Loucy (cell line): ENCODE measurements around the gene IPO5.

Experiments used
- EZH2phosphoT487 ChIP-seq: fragments of 200-600 bp; IDR thresholded peaks from 2 replicates; pipeline ENCODE4 v1.6.1; 2018; ENCODE audit warnings: antibody characterized with exemption, mild to moderate bottlenecking, moderate library complexity, borderline replicate concordance
- TF ChIP-seq, protein P1 (sequence below): fragments of 200-600 bp; sonication (generic); conservative IDR thresholded peaks from 2 replicates; pipeline ENCODE4 v1.5.1; 2014; ENCODE audit warnings: mild to moderate bottlenecking, antibody characterized with exemption, low read length

DNA sequence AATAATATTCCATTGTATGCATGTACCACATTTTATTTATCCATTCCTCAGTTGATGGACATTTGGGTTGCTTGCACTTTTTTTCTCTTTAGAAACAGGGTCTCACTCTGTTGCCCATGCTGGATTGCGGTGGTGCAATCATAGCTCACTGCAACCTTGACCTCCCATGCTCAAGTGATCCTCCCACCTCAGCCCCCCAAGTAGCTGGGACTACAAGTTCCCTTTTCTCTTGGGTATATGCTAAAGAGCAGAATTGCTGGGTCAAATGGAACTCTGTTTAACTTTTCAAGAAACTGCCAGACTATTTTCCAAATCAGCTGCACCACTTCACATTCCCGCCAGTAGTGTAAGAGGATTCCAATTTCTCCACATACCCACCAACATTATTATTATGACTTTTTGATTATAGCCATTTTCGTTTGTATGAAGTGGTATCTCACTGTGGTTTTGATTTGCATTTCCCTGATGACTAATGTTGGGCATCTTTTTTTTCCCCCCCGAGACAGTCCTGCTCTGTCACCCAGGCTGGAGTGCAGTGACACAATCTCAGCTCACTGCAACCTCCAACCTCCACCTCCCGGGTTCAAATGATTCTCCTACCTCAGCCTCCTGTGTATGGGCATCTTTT, 7.6 kb upstream of the IPO5 start:
- TF ChIP-seq, protein P1, sequence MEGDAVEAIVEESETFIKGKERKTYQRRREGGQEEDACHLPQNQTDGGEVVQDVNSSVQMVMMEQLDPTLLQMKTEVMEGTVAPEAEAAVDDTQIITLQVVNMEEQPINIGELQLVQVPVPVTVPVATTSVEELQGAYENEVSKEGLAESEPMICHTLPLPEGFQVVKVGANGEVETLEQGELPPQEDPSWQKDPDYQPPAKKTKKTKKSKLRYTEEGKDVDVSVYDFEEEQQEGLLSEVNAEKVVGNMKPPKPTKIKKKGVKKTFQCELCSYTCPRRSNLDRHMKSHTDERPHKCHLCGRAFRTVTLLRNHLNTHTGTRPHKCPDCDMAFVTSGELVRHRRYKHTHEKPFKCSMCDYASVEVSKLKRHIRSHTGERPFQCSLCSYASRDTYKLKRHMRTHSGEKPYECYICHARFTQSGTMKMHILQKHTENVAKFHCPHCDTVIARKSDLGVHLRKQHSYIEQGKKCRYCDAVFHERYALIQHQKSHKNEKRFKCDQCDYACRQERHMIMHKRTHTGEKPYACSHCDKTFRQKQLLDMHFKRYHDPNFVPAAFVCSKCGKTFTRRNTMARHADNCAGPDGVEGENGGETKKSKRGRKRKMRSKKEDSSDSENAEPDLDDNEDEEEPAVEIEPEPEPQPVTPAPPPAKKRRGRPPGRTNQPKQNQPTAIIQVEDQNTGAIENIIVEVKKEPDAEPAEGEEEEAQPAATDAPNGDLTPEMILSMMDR: no peak
- no peak for TF ChIP-seq EZH2phosphoT487
